Ishikawa (cell line): Measurements from ENCODE around the gene KRTAP19-4.

Experiments
- CEBPB ChIP-seq: IDR thresholded peaks from 2 replicates; pipeline ENCODE4 v1.6.1; 2012
- CREB1 ChIP-seq: IDR thresholded peaks from 2 replicates; pipeline ENCODE4 v1.6.1; 2012; ENCODE audit warnings: low read depth
- EGR1 ChIP-seq: IDR thresholded peaks from 2 replicates; pipeline ENCODE4 v1.6.1; 2012
- EP300 ChIP-seq: IDR thresholded peaks from 2 replicates; pipeline ENCODE4 v1.6.1; 2012; ENCODE audit warnings: borderline replicate concordance
- FOXM1 ChIP-seq: IDR thresholded peaks from 2 replicates; pipeline ENCODE4 v1.6.1; 2012; ENCODE audit warnings: low read depth, borderline replicate concordance
- MAX ChIP-seq: IDR thresholded peaks from 2 replicates; pipeline ENCODE4 v1.6.1; 2012
- NFIC ChIP-seq: IDR thresholded peaks from 2 replicates; pipeline ENCODE4 v1.6.1; 2012
- RAD21 ChIP-seq: IDR thresholded peaks from 2 replicates; pipeline ENCODE4 v1.6.1; 2012; ENCODE audit warnings: low read depth
- REST ChIP-seq: IDR thresholded peaks from 2 replicates; pipeline ENCODE4 v1.6.1; 2012; ENCODE audit warnings: low read depth, mild to moderate bottlenecking
- TAF1 ChIP-seq: IDR thresholded peaks from 2 replicates; pipeline ENCODE4 v1.6.1; 2012; ENCODE audit warnings: low read depth, mild to moderate bottlenecking
- TCF12 ChIP-seq: IDR thresholded peaks from 2 replicates; pipeline ENCODE4 v1.6.1; 2012; ENCODE audit warnings: low read depth
- TEAD4 ChIP-seq: IDR thresholded peaks from 2 replicates; pipeline ENCODE4 v1.6.1; 2012
- USF1 ChIP-seq: IDR thresholded peaks from 2 replicates; pipeline ENCODE4 v1.6.1; 2012
- YY1 ChIP-seq: IDR thresholded peaks from 2 replicates; pipeline ENCODE4 v1.6.1; 2012; ENCODE audit warnings: low read depth
- ZBTB7A ChIP-seq: IDR thresholded peaks from 2 replicates; pipeline ENCODE4 v1.6.1; 2012; ENCODE audit warnings: low read depth

The KRTAP19-4 gene

GRCh38 chr21:30505621-30506205 is 8.7 kb upstream of the KRTAP19-4 start:
- peak; percentile 25 for TF ChIP-seq RAD21

- TF ChIP-seq TAF1 (no peak), ZBTB7A (no peak), CEBPB (no peak), REST (no peak), USF1 (no peak), YY1 (no peak), FOXM1 (no peak), MAX (no peak), EGR1 (no peak), EP300 (no peak), TEAD4 (no peak), CREB1 (no peak), RAD21 (no peak), NFIC (no peak), TCF12 (no peak)
These were observed 5.1 kb upstream of the KRTAP19-4 start, which contains the start of gene KRTAP19-5 for GRCh38 chr21:30502041-30502440. TSS of gene KRTAP19-5 (minus strand) at chr21:30502141. CDS start at chr21:30502090, 51 bp downstream.

- TF ChIP-seq ZBTB7A (no peak), USF1 (no peak), EP300 (no peak), RAD21 (no peak), FOXM1 (no peak), NFIC (no peak), TCF12 (no peak), YY1 (no peak), EGR1 (no peak), TEAD4 (no peak), CREB1 (no peak), CEBPB (no peak), TAF1 (no peak), REST (no peak), MAX (no peak)
These were observed 5.0 kb downstream of the KRTAP19-4 start, which contains the start of gene KRTAP19-3 for GRCh38 chr21:30491963-30492428. TSS of gene KRTAP19-3 (minus strand) at chr21:30492013. CDS start at chr21:30491957, 56 bp downstream.

GRCh38 chr21:30487336-30487735 is 9.6 kb downstream of the KRTAP19-4 start, which contains the start of gene KRTAP19-2:
TSS of gene KRTAP19-2 (minus strand) at chr21:30487436. CDS start at chr21:30487348, 88 bp downstream.
- TF ChIP-seq REST (no peak), EGR1 (no peak), TAF1 (no peak), EP300 (no peak), TCF12 (no peak), FOXM1 (no peak), USF1 (no peak), CREB1 (no peak), YY1 (no peak), TEAD4 (no peak), RAD21 (no peak), CEBPB (no peak), MAX (no peak)
